HT1080 (cell line): Measurements from ENCODE around the gene MITF. TPM values are rescaled to one million over a fixed set of nuclear protein-coding genes. Genes with fewer than 3 reads are reported as not detected.

ENCODE experiments used
- DNase-seq: peaks from one replicate; pipeline ENCODE4 v3.0.0-alpha.2; 2015; ENCODE audit warnings: low read depth
- total RNA-seq: library from RNA; depleted of rRNA; stranded (reverse); fragments of >200 nt; shearing (Covaris generic); gene quantifications from 2 replicates; pipeline ENCODE4 v1.2.3, GENCODE V29; 2014

Gene MITF
- total RNA-seq, 1 experiment from 2014 or later: 6.5 TPM

GRCh38 chr3:69959581-69959980 lies 220.3 kb downstream of the MITF start:
- DNase-seq: no peak

GRCh38 chr3:69961706-69962439 lies 222.6 kb downstream of the MITF start:
- no peak for DNase-seq

GRCh38 chr3:69963643-69964042 lies 224.4 kb downstream of the MITF start:
- DNase-seq: no peak

GRCh38 chr3:69967156-69967555 lies 227.9 kb downstream of the MITF start:
- no peak for DNase-seq

- DNase-seq: no peak
Observed at GRCh38 chr3:69970827-69971226, 231.6 kb downstream of the MITF start.

GRCh38 chr3:69972672-69973071 lies 233.4 kb downstream of the MITF start:
- no peak for DNase-seq

- no peak for DNase-seq
Observed at GRCh38 chr3:69976021-69976420, 236.8 kb downstream of the MITF start.

GRCh38 chr3:69983546-69984265 lies 244.4 kb downstream of the MITF start:
- DNase-seq: no peak

GRCh38 chr3:69985266-69985665 lies 246.0 kb downstream of the MITF start:
- no peak for DNase-seq

GRCh38 chr3:69986419-69986818 lies 247.2 kb downstream of the MITF start:
- no peak for DNase-seq

- no peak for DNase-seq
Observed at GRCh38 chr3:69987833-69988232, 248.6 kb downstream of the MITF start.

GRCh38 chr3:69993757-69994156 lies 254.5 kb downstream of the MITF start:
- no peak for DNase-seq

GRCh38 chr3:69994919-69995318 lies 255.7 kb downstream of the MITF start:
- DNase-seq: no peak

- DNase-seq: no peak
Observed at GRCh38 chr3:69997631-69998307, 258.5 kb downstream of the MITF start.

GRCh38 chr3:69998759-69999139 lies 259.5 kb downstream of the MITF start:
- no peak for DNase-seq

- DNase-seq: peak; percentile 94
Observed at GRCh38 chr3:69999140-70000027, 260.1 kb downstream of the MITF start, which contains the start of gene SAMMSON. Gene SAMMSON, plus strand, starts transcription at chr3:69999733.

GRCh38 chr3:70000028-70000410 lies 260.8 kb downstream of the MITF start:
- no peak for DNase-seq

- peak; percentile 31 for DNase-seq
Observed at GRCh38 chr3:70000563-70001081, 261.4 kb downstream of the MITF start.

- no peak for DNase-seq
Observed at GRCh38 chr3:70003119-70003518, 263.9 kb downstream of the MITF start.

- DNase-seq: no peak
Observed at GRCh38 chr3:70006089-70006488, 266.8 kb downstream of the MITF start.

- DNase-seq: no peak
Observed at GRCh38 chr3:70010346-70010745, 271.1 kb downstream of the MITF start.
